SK-N-MC (cell line): ENCODE data around the gene PLOD1.

Source experiments
- EZH2 ChIP-seq: fragments of 200-600 bp; sonication (generic); IDR thresholded peaks from one replicate; pipeline ENCODE4 v1.6.1; 2017; ENCODE audit warnings: antibody characterized with exemption
- FOXP2 ChIP-seq: optimal IDR thresholded peaks from 2 replicates; pipeline ENCODE3; 2011; ENCODE audit warnings: mild to moderate bottlenecking, moderate library complexity; ENCODE audit not compliant: insufficient read depth; ENCODE audit errors: extremely low read length, control extremely low read depth
- POLR2AphosphoS5 ChIP-seq: IDR thresholded peaks from 2 replicates; pipeline ENCODE4 v1.6.1; 2012; ENCODE audit warnings: mild to moderate bottlenecking, low read depth, low read length, borderline replicate concordance

DNA sequence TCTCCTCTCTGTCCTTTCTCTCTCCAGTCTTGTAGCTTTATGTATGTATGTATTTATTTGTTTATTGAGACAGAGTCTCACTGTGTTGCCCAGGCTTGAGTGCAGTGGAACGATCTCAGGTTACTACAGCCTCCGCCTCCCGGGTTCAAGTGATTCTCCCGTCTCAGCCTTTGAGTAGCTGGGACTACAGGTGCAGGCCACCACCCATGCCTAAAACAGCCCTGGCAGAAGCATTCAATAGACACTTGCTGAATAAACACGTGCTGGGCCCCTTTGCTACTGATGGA is 10.7 kb upstream of the PLOD1 start:
- TF ChIP-seq FOXP2 (no peak), EZH2 (no peak), POLR2AphosphoS5 (no peak)
